ENCODE data around the gene C16orf74.

Gene C16orf74

GRCh38 chr16:85722128-85722893, 28.6 kb downstream of the C16orf74 start:
- Histone ChIP-seq H3K27me3 (ENCODE audit: control insufficient read depth, insufficient read depth, low read length) (no peaks in the 10 kb centered on the region), H3K9me3 (ENCODE audit: control insufficient read depth, insufficient read depth, low read length) (no peaks in the 10 kb centered on the region), H3K4me1 (ENCODE audit: control insufficient read depth, insufficient read depth, low read length) (no peaks in the 10 kb centered on the region), H3K9ac (ENCODE audit: low read depth, low read length) (no peak overlapping the region), H3K36me3 (ENCODE audit: control insufficient read depth, insufficient read depth, low read length) (no peaks in the 10 kb centered on the region), H3K4me3 (ENCODE audit: low read depth, low read length) (no peak overlapping the region)

- H3K4me3 ChIP-seq (ENCODE audit: low read depth, low read length) = no peak overlapping the region
- H3K27me3 ChIP-seq (ENCODE audit: control insufficient read depth, insufficient read depth, low read length) = no peaks in the 10 kb centered on the region
- H3K4me1 ChIP-seq (ENCODE audit: control insufficient read depth, insufficient read depth, low read length) = peaks cover 6% of the 10 kb centered on the region
- no peaks in the 10 kb centered on the region for H3K9me3 ChIP-seq (ENCODE audit: control insufficient read depth, insufficient read depth, low read length)
- H3K9ac ChIP-seq (ENCODE audit: low read depth, low read length) = no peak overlapping the region
- H3K36me3 ChIP-seq (ENCODE audit: control insufficient read depth, insufficient read depth, low read length) = no peaks in the 10 kb centered on the region
Observed at GRCh38 chr16:85720302-85720637, 30.6 kb downstream of the C16orf74 start.

GRCh38 chr16:85719605-85720301, 31.1 kb downstream of the C16orf74 start:
- Histone ChIP-seq H3K4me3 (ENCODE audit: low read depth, low read length) (no peak overlapping the region), H3K9ac (ENCODE audit: low read depth, low read length) (no peak overlapping the region), H3K36me3 (ENCODE audit: control insufficient read depth, insufficient read depth, low read length) (no peaks in the 10 kb centered on the region), H3K27me3 (ENCODE audit: control insufficient read depth, insufficient read depth, low read length) (no peaks in the 10 kb centered on the region), H3K4me1 (ENCODE audit: control insufficient read depth, insufficient read depth, low read length) (peaks cover 6% of the 10 kb centered on the region), H3K9me3 (ENCODE audit: control insufficient read depth, insufficient read depth, low read length) (no peaks in the 10 kb centered on the region)

- no peak overlapping the region for H3K9ac ChIP-seq (ENCODE audit: low read depth, low read length)
- no peak overlapping the region for H3K4me3 ChIP-seq (ENCODE audit: low read depth, low read length)
- H3K36me3 ChIP-seq (ENCODE audit: control insufficient read depth, insufficient read depth, low read length) = no peaks in the 10 kb centered on the region
Observed at GRCh38 chr16:85718682-85719081, 32.2 kb downstream of the C16orf74 start.

GRCh38 chr16:85718153-85718477, 32.8 kb downstream of the C16orf74 start:
- Histone ChIP-seq H3K4me3 (ENCODE audit: low read depth, low read length) (no peak overlapping the region), H3K4me1 (ENCODE audit: control insufficient read depth, insufficient read depth, low read length) (peaks cover 6% of the 10 kb centered on the region), H3K36me3 (ENCODE audit: control insufficient read depth, insufficient read depth, low read length) (no peaks in the 10 kb centered on the region), H3K9ac (ENCODE audit: low read depth, low read length) (no peak overlapping the region), H3K9me3 (ENCODE audit: control insufficient read depth, insufficient read depth, low read length) (no peaks in the 10 kb centered on the region), H3K27me3 (ENCODE audit: control insufficient read depth, insufficient read depth, low read length) (no peaks in the 10 kb centered on the region)

More at GRCh38 chr16:85718682-85719081, 32.2 kb downstream of the C16orf74 start:
- Histone ChIP-seq H3K4me1 (ENCODE audit: control insufficient read depth, insufficient read depth, low read length) (peaks cover 6% of the 10 kb centered on the region), H3K9me3 (ENCODE audit: control insufficient read depth, insufficient read depth, low read length) (no peaks in the 10 kb centered on the region), H3K27me3 (ENCODE audit: control insufficient read depth, insufficient read depth, low read length) (no peaks in the 10 kb centered on the region)

- Histone ChIP-seq H3K27me3 (ENCODE audit: control insufficient read depth, insufficient read depth, low read length) (no peaks in the 10 kb centered on the region), H3K9me3 (ENCODE audit: control insufficient read depth, insufficient read depth, low read length) (no peaks in the 10 kb centered on the region), H3K4me1 (ENCODE audit: control insufficient read depth, insufficient read depth, low read length) (peaks cover 6% of the 10 kb centered on the region), H3K4me3 (ENCODE audit: low read depth, low read length) (no peak overlapping the region), H3K9ac (ENCODE audit: low read depth, low read length) (no peak overlapping the region), H3K36me3 (ENCODE audit: control insufficient read depth, insufficient read depth, low read length) (no peaks in the 10 kb centered on the region)
Observed at GRCh38 chr16:85717393-85718152, 33.3 kb downstream of the C16orf74 start.

- no peak overlapping the region for H3K9ac ChIP-seq (ENCODE audit: low read depth, low read length)
- H3K4me1 ChIP-seq (ENCODE audit: control insufficient read depth, insufficient read depth, low read length) = peaks cover 6% of the 10 kb centered on the region
- no peak overlapping the region for H3K4me3 ChIP-seq (ENCODE audit: low read depth, low read length)
- no peaks in the 10 kb centered on the region for H3K9me3 ChIP-seq (ENCODE audit: control insufficient read depth, insufficient read depth, low read length)
- H3K27me3 ChIP-seq (ENCODE audit: control insufficient read depth, insufficient read depth, low read length) = no peaks in the 10 kb centered on the region
- H3K36me3 ChIP-seq (ENCODE audit: control insufficient read depth, insufficient read depth, low read length) = no peaks in the 10 kb centered on the region
Observed at GRCh38 chr16:85716680-85717038, 34.2 kb downstream of the C16orf74 start.

- H3K4me1 ChIP-seq (ENCODE audit: control insufficient read depth, insufficient read depth, low read length) = peaks cover 6% of the 10 kb centered on the region
- H3K36me3 ChIP-seq (ENCODE audit: control insufficient read depth, insufficient read depth, low read length) = no peaks in the 10 kb centered on the region
- no peaks in the 10 kb centered on the region for H3K9me3 ChIP-seq (ENCODE audit: control insufficient read depth, insufficient read depth, low read length)
- no peaks in the 10 kb centered on the region for H3K27me3 ChIP-seq (ENCODE audit: control insufficient read depth, insufficient read depth, low read length)
- H3K9ac ChIP-seq (ENCODE audit: low read depth, low read length) = no peak overlapping the region
- H3K4me3 ChIP-seq (ENCODE audit: low read depth, low read length) = no peak overlapping the region
Observed at GRCh38 chr16:85716022-85716679, 34.7 kb downstream of the C16orf74 start.

GRCh38 chr16:85715169-85716021, 35.5 kb downstream of the C16orf74 start:
- H3K4me1 ChIP-seq (ENCODE audit: control insufficient read depth, insufficient read depth, low read length) = peaks cover 6% of the 10 kb centered on the region
- H3K27me3 ChIP-seq (ENCODE audit: control insufficient read depth, insufficient read depth, low read length) = no peaks in the 10 kb centered on the region
- H3K9me3 ChIP-seq (ENCODE audit: control insufficient read depth, insufficient read depth, low read length) = no peaks in the 10 kb centered on the region
- H3K4me3 ChIP-seq (ENCODE audit: low read depth, low read length) = no peak overlapping the region
- no peak overlapping the region for H3K9ac ChIP-seq (ENCODE audit: low read depth, low read length)
- no peaks in the 10 kb centered on the region for H3K36me3 ChIP-seq (ENCODE audit: control insufficient read depth, insufficient read depth, low read length)

- no peak overlapping the region for H3K9ac ChIP-seq (ENCODE audit: low read depth, low read length)
- H3K9me3 ChIP-seq (ENCODE audit: control insufficient read depth, insufficient read depth, low read length) = no peaks in the 10 kb centered on the region
- H3K27me3 ChIP-seq (ENCODE audit: control insufficient read depth, insufficient read depth, low read length) = no peaks in the 10 kb centered on the region
- peaks cover 6% of the 10 kb centered on the region for H3K4me1 ChIP-seq (ENCODE audit: control insufficient read depth, insufficient read depth, low read length)
- H3K4me3 ChIP-seq (ENCODE audit: low read depth, low read length) = no peak overlapping the region
- no peaks in the 10 kb centered on the region for H3K36me3 ChIP-seq (ENCODE audit: control insufficient read depth, insufficient read depth, low read length)
Observed at GRCh38 chr16:85712801-85713200, 38.1 kb downstream of the C16orf74 start.

GRCh38 chr16:85711982-85712587, 38.8 kb downstream of the C16orf74 start:
- Histone ChIP-seq H3K9ac (ENCODE audit: low read depth, low read length) (no peak overlapping the region), H3K9me3 (ENCODE audit: control insufficient read depth, insufficient read depth, low read length) (no peaks in the 10 kb centered on the region), H3K27me3 (ENCODE audit: control insufficient read depth, insufficient read depth, low read length) (no peaks in the 10 kb centered on the region), H3K4me3 (ENCODE audit: low read depth, low read length) (no peak overlapping the region), H3K4me1 (ENCODE audit: control insufficient read depth, insufficient read depth, low read length) (peaks cover 6% of the 10 kb centered on the region), H3K36me3 (ENCODE audit: control insufficient read depth, insufficient read depth, low read length) (no peaks in the 10 kb centered on the region)

All from iPS-15b (cell line).